HG02943 (cell line): ENCODE results near the gene SEC24D.
A peak's percentile ranks its signal among the peaks of the same experiment; 100 is the strongest.

Experiments used
- ATAC-seq: cut with Tn5 transposase; IDR thresholded peaks from one replicate; pipeline ENCODE4 v1.9.1; 2021; ENCODE audit warnings: mild to moderate bottlenecking, low read depth, moderate library complexity; ENCODE audit not compliant: unreplicated experiment

The SEC24D gene

GRCh38 chr4:118846979-118847378 is 11.1 kb upstream of the SEC24D start:
- ATAC-seq: no peak

GRCh38 chr4:118845552-118846050 is 9.7 kb upstream of the SEC24D start:
- no peak for ATAC-seq

- ATAC-seq: no peak
These were observed 7.3 kb upstream of the SEC24D start for GRCh38 chr4:118843237-118843636.

- no peak for ATAC-seq
These were observed 6.1 kb upstream of the SEC24D start for GRCh38 chr4:118842055-118842454.

- no peak for ATAC-seq
These were observed 3.4 kb upstream of the SEC24D start for GRCh38 chr4:118839221-118839927.

- ATAC-seq: no peak
These were observed 1.2 kb upstream of the SEC24D start for GRCh38 chr4:118837121-118837507.

GRCh38 chr4:118836301-118837120 is 585 bp upstream of the SEC24D start:
- ATAC-seq: peak; percentile 45

GRCh38 chr4:118834960-118835569 is 861 bp downstream of the SEC24D start:
- ATAC-seq: peak; percentile 68

- ATAC-seq: no peak
These were observed 1.9 kb downstream of the SEC24D start for GRCh38 chr4:118834070-118834469.

- no peak for ATAC-seq
These were observed 2.6 kb downstream of the SEC24D start for GRCh38 chr4:118833192-118833820.

GRCh38 chr4:118829107-118829506 is 6.8 kb downstream of the SEC24D start:
- no peak for ATAC-seq

GRCh38 chr4:118826723-118827444 is 9.0 kb downstream of the SEC24D start:
- no peak for ATAC-seq

- ATAC-seq: no peak
These were observed 10.1 kb downstream of the SEC24D start for GRCh38 chr4:118825799-118826198.

- ATAC-seq: no peak
These were observed 11.8 kb downstream of the SEC24D start for GRCh38 chr4:118824141-118824540.

- ATAC-seq: no peak
These were observed 12.5 kb downstream of the SEC24D start for GRCh38 chr4:118823471-118823870.

- no peak for ATAC-seq
These were observed 14.2 kb downstream of the SEC24D start for GRCh38 chr4:118821590-118822293.

GRCh38 chr4:118817178-118817930 is 18.6 kb downstream of the SEC24D start:
- ATAC-seq: no peak

GRCh38 chr4:118816538-118817177 is 19.3 kb downstream of the SEC24D start:
- ATAC-seq: no peak
